Eye (tissue), 1 donor: ENCODE results near the gene CDCA5.

Source experiments
- DNase-seq: peaks from one replicate; pipeline ENCODE4 v3.0.0-alpha.2; 2015

The CDCA5 gene, protein sequence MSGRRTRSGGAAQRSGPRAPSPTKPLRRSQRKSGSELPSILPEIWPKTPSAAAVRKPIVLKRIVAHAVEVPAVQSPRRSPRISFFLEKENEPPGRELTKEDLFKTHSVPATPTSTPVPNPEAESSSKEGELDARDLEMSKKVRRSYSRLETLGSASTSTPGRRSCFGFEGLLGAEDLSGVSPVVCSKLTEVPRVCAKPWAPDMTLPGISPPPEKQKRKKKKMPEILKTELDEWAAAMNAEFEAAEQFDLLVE

GRCh38 chr11:65083834-65084597 is at the start of gene CDCA5, which contains the start of gene ZFPL1:
Gene CDCA5, minus strand, starts transcription at chr11:65084040. Its CDS starts 62 bp downstream, at chr11:65083978.
Gene ZFPL1, plus strand, starts transcription at chr11:65084222. Its CDS starts 477 bp downstream, at chr11:65084699.
- DNase-seq: peak; percentile 98

- DNase-seq: no peak
Observed at GRCh38 chr11:65132988-65133700, 49.3 kb upstream of the CDCA5 start.

GRCh38 chr11:65132238-65132987 is 48.6 kb upstream of the CDCA5 start:
- no peak for DNase-seq

DNA sequence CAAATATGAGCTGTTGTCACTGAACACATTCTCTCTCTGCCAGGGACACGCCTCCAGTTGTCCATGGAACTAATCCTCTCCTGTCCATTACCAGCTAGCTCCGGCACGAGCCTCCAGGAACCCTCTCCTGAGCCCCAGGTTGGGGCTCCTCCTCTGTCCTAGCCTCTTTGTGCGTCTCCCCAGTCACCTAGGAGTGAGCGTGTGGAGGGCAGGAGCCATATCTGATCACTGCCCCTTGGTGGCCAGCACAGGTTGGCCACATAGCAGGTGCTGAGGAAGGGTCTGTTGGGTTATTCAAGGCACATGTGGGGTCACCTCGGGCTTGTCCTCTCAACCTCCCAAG is 48.0 kb upstream of the CDCA5 start:
- no peak for DNase-seq

DNA sequence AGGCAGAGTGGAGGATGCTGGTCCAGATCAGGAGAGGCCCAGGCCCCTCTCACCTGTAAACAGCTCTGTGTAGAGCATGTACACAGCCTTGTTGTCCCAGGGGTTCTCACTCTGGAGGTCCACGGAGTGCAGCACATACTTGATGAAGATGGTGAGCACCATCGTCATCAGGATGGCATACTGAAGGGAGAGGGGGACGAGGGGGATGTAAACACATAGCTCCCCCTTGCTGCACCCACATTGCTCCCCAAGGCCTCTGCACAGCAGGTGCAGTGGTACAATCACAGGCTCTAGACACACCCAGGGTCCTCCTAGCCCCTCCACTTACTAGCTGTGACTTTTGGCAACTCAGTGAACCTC is 47.6 kb upstream of the CDCA5 start:
- no peak for DNase-seq

GRCh38 chr11:65130631-65131416 is 47.0 kb upstream of the CDCA5 start:
- DNase-seq: no peak

DNA sequence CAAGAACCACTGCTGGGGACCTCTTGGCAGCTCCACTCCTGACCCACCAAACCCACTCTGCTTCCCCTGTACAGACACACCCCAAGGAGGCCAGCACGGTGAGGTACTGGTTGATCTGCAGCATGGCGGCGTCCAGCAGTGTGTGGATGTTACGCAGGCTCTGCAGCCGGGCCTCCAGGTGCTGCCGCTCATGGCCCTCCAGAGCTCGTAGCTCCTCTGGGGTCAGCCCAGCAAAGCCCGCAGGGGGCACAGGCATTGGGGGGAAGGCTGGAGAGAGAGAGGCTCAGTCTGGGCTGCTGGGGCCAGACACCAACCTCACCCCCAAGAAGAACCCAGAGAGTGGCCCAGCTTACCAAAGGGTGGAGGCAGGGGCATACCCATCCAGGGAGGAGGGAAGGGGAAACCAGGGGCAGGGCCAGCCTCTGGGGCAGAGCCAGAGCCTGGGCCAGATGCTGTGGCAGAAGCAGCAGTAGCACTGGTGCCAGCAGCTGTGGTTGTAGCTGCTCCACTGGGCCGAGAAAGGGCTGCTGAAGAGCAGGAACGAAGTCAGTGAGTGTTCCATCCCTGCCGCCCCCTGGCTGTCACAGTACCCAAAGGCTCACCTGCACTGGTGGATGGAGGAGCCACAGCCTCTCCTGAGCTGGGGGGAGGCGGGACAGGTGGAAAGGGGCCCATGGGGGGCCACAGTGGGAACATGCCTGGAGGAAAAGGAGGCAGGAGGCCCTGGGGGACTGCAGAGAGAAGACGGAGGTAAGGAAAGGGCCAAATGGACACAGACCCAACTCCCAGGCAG is 46.0 kb upstream of the CDCA5 start:
- DNase-seq: no peak

DNA sequence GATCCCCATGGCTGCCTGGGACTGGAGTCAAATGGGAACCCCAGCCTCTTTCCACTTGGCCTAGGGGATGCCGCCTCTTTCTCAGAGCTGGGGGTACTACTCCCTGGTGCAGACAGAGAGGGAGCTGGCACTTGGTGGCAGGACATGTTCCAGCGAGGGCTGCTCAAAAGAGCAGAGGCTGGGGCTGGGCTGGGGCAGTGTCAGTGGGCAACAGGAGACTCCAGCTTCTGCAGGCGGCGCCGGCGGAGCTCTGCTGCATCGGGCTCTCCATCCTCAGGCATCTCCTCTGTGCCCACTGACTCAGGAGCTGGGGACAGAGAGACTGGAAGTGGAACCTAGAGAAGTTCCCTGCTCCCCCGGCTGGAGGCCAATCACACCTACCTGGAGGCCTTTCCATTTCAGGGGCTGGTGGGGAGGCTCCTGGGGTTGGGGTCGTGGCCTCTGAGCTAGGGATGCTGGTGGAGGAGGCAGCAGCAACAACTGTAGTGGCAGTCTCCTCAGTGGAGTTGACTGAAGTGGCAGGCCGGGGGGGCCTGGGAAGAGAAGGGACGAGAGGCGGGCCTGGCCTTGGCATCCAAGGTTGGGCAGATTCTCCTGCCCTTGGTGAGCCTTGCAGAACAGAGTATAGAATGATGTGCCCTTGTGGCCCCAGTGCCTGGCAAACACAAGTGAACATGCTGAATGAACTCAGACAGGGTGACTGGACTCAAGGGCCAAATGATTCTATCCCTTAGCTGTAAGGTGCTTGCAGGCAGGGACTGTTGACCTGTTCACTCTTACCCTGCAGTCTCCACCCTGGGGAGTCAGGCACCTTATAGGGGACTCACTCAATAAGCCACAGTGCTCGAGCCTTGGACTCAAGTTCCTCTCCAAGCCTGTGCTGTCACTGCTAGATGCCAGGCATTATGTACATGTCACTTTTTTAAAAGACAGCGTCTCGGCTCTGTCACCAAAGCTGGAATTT is 44.6 kb upstream of the CDCA5 start:
- no peak for DNase-seq

GRCh38 chr11:65127473-65128181 is 43.8 kb upstream of the CDCA5 start:
- no peak for DNase-seq

- no peak for DNase-seq
Observed at GRCh38 chr11:65126624-65127274, 42.9 kb upstream of the CDCA5 start.

DNA sequence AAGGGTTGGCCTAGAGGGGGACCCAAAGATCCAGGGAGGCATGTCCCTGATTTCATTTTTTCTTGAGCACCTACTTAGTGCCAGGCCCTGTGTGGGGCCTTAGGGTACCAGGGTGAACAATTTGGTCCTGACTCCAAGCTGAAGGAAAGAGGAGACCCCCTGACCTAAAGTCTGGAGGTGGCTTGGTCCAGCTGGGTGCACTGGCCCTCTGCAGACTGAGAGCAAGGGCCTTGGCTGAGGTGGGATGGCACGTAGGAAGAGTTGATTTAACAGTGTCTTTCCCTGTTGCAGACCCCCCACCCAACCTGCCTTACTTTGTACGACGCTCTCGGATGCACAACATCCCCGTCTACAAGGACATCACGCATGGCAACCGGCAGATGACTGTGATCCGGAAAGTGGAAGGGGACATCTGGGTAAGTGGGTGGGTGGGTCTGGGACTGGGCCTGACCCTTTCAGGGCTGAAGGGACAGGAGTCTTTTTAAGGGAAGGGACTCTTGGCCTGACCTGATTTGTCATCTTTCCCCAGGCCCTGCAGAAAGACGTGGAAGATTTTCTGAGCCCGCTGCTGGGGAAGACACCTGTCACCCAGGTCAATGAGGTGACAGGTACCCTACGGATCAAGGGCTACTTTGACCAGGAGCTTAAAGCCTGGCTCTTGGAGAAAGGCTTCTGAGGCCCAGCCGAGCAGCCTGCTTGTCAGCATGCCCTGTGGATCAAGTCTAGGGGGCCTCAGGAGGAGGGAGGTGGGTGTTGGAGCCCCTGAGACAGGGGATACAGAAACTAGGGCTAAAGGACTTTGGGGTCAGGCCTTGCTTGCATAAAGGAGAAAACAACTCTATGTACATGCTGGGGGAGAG is 41.6 kb upstream of the CDCA5 start:
- DNase-seq: no peak

DNA sequence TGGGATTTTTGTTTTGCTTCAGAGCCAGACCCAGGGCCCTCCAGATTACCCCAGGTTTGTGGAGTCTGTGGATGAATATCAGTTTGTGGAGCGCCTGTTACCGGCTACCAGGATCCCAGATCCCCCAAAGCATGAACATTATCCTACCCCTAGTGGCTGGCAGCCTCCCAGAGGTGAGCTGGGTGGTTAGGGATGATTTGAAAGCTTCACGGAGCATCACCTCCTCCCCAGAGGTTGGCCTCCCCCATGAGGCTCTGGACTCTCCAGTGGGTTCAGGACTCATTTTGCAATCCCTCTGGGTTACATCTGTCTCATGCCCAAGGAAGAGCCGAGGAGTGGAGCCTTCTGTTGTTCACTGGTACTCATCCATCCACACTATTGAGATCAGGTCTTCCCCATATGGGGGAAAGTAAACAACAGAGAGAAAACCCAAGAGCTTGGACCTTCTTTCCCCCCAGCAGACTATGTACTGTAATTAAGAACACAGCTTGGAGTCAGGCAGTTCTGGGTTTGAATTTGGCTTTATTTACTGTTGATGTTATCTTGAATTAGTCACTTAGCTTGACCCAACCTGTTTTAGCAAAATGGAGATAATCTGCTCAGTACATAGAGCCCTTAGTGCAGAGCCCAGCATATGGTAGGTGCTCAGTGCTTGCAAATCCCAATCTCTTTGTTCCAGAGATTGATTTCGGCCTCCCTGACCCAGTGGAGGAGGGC is 40.8 kb upstream of the CDCA5 start:
- no peak for DNase-seq

DNA sequence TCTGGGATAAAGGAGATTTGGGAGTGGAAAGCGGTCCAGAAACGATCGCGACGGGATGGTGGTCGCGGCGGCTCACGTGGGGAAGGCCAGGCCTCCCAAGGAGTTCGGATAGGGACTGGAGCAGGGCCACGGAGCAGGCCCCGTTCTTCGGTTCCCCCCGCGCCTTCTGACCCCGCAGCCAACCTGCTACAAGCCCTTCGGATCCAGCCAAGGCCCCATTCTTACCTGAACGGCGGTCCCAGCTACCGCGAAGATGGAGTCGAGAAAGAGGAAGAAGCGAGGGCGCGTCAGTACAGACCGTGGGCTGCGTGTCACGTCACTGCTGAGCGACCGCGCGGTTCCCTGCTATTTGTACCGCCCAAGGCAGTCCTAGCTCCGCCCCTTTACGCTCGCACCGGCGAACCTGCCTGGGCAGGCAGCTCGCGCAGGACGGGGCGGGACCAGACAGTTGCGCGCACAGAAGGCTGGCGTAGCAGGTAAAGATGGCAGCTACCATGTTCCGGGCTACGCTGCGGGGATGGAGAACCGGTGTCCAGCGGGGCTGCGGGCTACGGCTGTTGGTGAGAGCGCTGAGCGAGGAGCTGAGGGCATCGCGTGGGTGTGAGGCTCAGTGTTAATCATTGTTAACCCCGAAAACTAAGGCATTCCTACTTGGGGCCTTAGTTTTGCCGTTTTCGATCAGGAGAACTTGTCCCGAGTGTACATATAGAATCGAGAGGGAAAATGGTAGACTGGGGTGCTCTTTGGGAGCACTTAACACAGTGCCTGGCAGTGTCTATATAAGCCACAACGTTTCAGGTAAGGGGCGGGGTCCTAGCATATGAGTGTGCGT is 38.2 kb upstream of the CDCA5 start, which contains the start of the genes FAU and MRPL49:
Gene FAU, minus strand, starts transcription at position 270 of the 832 bp plus-strand sequence. CDS start 321 bp downstream, outside the sequence.
Gene MRPL49, plus strand, starts transcription at position 457 of the 832 bp plus-strand sequence. Its CDS starts 26 bp downstream, at position 483.
- peak; percentile 98 for DNase-seq

DNA sequence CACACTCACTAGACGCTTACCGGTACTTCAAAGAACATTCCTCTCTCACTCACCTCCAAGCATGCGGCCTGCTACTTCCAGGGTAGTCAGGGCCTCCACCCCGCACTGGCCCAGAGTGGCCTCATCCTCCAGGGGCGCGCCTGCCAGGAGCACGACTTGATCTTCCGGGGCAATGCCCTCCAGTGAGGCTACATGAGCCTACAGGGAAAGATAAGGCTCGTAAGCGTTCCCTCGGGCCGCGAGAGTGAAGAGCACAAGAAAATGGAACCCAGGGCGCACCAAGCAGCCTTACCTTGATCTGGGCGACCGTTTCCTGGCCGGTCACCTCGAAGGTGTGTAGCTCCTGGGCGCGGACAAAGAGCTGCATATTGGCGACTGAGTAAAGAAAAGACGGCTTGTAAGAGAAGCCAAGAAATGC is 37.6 kb upstream of the CDCA5 start:
- peak; percentile 26 for DNase-seq

DNA sequence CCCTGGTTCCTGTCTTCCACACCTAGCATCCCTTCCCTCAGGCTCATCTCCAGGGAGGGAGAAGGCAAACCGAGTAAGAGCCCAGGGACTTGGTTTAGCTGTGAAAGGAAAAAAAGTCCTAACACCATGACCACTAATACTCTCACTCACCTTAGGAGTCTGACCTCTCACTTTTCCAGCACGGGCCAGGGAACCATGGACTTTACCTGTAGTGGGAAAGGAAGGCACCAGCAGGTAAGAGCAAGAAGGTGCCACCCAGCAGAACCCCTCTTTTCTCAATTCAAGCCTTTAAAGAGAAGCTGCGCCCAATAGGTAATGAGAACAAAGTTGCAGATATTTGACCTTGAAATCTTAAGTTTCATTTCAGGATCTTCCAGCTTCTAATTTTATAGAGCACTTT is 37.0 kb upstream of the CDCA5 start:
- DNase-seq: no peak

GRCh38 chr11:65119670-65119995 is 35.8 kb upstream of the CDCA5 start:
- no peak for DNase-seq
